Duodenal mucosa (tissue), 2 donors: ENCODE results near the gene RNF150.

Experiments used
- H3K27ac ChIP-seq: one replicate; pipeline ENCODE4 v1.7.0; 2013; ENCODE audit warnings: low read depth, low read length
- H3K27me3 ChIP-seq, 2 donors: one replicate each; pipeline ENCODE4 v1.7.0; 2013; ENCODE audit warnings: low read length in 2 of 2, control low read depth in 1 of 2; ENCODE audit not compliant: insufficient read depth in 2 of 2, control insufficient read depth in 1 of 2
- H3K36me3 ChIP-seq, 2 donors: one replicate each; pipeline ENCODE4 v1.7.0; 2013; ENCODE audit warnings: low read length in 2 of 2, control low read depth in 1 of 2; ENCODE audit not compliant: insufficient read depth in 2 of 2, control insufficient read depth in 1 of 2
- H3K4me1 ChIP-seq, 2 donors: one replicate each; pipeline ENCODE4 v1.7.0; 2013; ENCODE audit warnings: low read length in 2 of 2, control low read depth in 1 of 2; ENCODE audit not compliant: insufficient read depth in 2 of 2, control insufficient read depth in 1 of 2
- H3K4me3 ChIP-seq, 2 donors: one replicate each; pipeline ENCODE4 v1.7.0; 2013; ENCODE audit warnings: low read length in 2 of 2, low read depth in 1 of 2
- H3K9ac ChIP-seq, 2 donors: one replicate each; pipeline ENCODE4 v1.7.0; 2013; ENCODE audit warnings: low read length in 2 of 2, low read depth in 1 of 2
- H3K9me3 ChIP-seq, 2 donors: one replicate each; pipeline ENCODE4 v1.7.0; 2013; ENCODE audit warnings: low read length in 2 of 2, control low read depth in 1 of 2; ENCODE audit not compliant: control insufficient read depth in 1 of 2

Gene RNF150

DNA sequence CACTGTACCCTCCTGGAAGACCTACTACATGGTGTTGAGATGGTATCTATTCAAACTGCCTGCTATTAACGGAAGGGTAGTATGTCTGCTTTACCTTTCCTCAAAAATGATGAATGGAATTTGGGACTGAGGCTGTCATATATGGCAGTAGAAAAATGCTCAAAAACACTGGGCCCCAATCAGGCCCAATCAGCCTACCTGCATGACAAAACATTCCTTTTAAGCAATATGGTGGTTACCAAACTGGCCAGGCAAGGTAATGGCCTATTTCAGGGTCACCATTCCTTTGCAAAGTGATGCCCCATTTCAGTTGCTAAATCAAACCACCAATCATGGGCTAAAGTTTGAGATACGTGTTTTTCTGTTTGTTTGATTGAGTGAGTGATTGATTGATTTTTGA, 14.9 kb downstream of the RNF150 start:
- Histone ChIP-seq H3K27me3 (no peaks in the 10 kb centered on the region), H3K9me3 (no peaks in the 10 kb centered on the region), H3K4me1 (no peaks in the 10 kb centered on the region), H3K9ac (no peak overlapping the region), H3K36me3 (no peaks in the 10 kb centered on the region), H3K27ac (no peak overlapping the region), H3K4me3 (no peak overlapping the region)

DNA sequence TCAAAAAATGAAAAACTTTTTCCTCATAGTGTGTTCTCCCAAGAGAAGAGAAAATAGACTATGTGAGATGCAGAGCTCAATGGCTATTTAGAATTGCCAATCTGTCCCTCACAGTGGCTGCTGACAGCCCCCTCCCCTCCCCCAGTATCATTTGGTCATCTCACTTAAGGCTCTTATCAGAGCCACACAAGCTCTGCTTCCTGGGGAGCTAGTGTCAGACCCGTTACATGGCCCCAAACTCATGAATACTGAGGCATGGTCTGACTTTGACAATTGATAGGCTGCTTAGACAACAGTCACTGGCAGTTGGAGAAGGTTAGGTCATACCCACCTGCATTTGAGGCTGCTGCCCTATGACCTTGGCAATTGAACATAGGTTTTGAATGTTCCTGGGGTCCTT, 15.3 kb downstream of the RNF150 start:
- H3K36me3 ChIP-seq = no peaks in the 10 kb centered on the region
- no peaks in the 10 kb centered on the region for H3K27me3 ChIP-seq
- no peak overlapping the region for H3K9ac ChIP-seq

DNA sequence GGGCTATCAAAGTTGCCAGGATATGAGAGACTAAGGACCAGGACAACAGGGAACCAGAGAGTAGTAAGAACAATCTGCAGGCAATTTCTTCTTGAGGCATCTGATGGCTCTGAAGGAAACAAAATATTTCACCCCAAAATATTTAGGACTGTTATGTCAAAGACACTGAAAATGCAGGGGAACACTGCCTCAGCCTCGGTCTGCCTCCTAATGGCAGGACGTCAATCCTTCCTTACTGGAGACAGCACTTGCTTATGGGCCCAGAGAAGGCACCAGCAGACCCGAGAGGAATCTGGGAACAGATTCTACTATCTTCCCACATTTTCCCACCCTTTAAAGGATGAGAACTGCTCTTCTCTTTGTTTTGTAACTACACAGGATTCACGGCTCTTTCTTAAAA, 23.3 kb downstream of the RNF150 start:
- Histone ChIP-seq H3K9me3 (no peaks in the 10 kb centered on the region), H3K27ac (no peak overlapping the region), H3K4me3 (no peak overlapping the region), H3K4me1 (no peaks in the 10 kb centered on the region), H3K27me3 (no peaks in the 10 kb centered on the region), H3K9ac (no peak overlapping the region), H3K36me3 (no peaks in the 10 kb centered on the region)

More for the DNA sequence above, 15.3 kb downstream of the RNF150 start:
- Histone ChIP-seq H3K9me3 (no peaks in the 10 kb centered on the region), H3K27ac (no peak overlapping the region), H3K4me3 (no peak overlapping the region), H3K4me1 (no peaks in the 10 kb centered on the region)

GRCh38 chr4:141107927-141108326, 25.3 kb downstream of the RNF150 start:
- Histone ChIP-seq H3K36me3 (no peaks in the 10 kb centered on the region), H3K9ac (no peak overlapping the region), H3K4me1 (no peaks in the 10 kb centered on the region), H3K9me3 (no peaks in the 10 kb centered on the region), H3K27me3 (no peaks in the 10 kb centered on the region), H3K27ac (no peak overlapping the region), H3K4me3 (no peak overlapping the region)

- no peaks in the 10 kb centered on the region for H3K27me3 ChIP-seq
- H3K36me3 ChIP-seq = no peaks in the 10 kb centered on the region
- no peak overlapping the region for H3K4me3 ChIP-seq
- H3K9ac ChIP-seq = no peak overlapping the region
- no peaks in the 10 kb centered on the region for H3K9me3 ChIP-seq
- H3K4me1 ChIP-seq = no peaks in the 10 kb centered on the region
- no peak overlapping the region for H3K27ac ChIP-seq
Observed at GRCh38 chr4:141102367-141102766, 30.9 kb downstream of the RNF150 start.

DNA sequence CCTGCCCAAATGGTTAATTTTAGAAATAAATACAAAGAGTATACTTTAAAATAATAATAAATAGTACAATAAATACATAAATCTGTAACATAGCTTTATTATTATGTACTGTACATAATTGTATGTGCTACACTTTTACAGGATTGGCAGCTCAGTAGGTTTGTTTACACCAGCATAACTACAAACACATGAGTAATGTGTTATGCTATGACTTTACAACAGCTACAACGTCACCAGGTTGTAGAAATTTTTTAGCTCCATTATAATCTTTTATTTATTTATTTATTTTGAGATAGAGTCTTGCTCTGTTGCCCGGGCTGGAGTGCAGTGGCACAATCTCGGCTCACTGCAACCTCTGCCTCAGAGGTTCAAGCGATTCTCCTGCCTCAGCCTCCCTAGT, 31.8 kb downstream of the RNF150 start:
- no peak overlapping the region for H3K4me3 ChIP-seq
- no peak overlapping the region for H3K27ac ChIP-seq
- no peaks in the 10 kb centered on the region for H3K27me3 ChIP-seq
- H3K9ac ChIP-seq = no peak overlapping the region
- no peaks in the 10 kb centered on the region for H3K9me3 ChIP-seq
- H3K36me3 ChIP-seq = no peaks in the 10 kb centered on the region
- no peaks in the 10 kb centered on the region for H3K4me1 ChIP-seq

- H3K4me3 ChIP-seq = no peak overlapping the region
- no peaks in the 10 kb centered on the region for H3K36me3 ChIP-seq
- H3K4me1 ChIP-seq = no peaks in the 10 kb centered on the region
- H3K27ac ChIP-seq = no peak overlapping the region
- no peaks in the 10 kb centered on the region for H3K27me3 ChIP-seq
- H3K9me3 ChIP-seq = no peaks in the 10 kb centered on the region
- no peak overlapping the region for H3K9ac ChIP-seq
Observed at GRCh38 chr4:141099326-141099725, 33.9 kb downstream of the RNF150 start.

GRCh38 chr4:141098163-141098562, 35.1 kb downstream of the RNF150 start:
- no peaks in the 10 kb centered on the region for H3K27me3 ChIP-seq
- H3K36me3 ChIP-seq = no peaks in the 10 kb centered on the region
- no peaks in the 10 kb centered on the region for H3K9me3 ChIP-seq
- H3K9ac ChIP-seq = no peak overlapping the region
- H3K4me3 ChIP-seq = no peak overlapping the region
- no peak overlapping the region for H3K27ac ChIP-seq
- no peaks in the 10 kb centered on the region for H3K4me1 ChIP-seq

GRCh38 chr4:141090473-141090872, 42.8 kb downstream of the RNF150 start:
- no peaks in the 10 kb centered on the region for H3K4me1 ChIP-seq
- H3K4me3 ChIP-seq = no peak overlapping the region
- no peaks in the 10 kb centered on the region for H3K36me3 ChIP-seq
- no peaks in the 10 kb centered on the region for H3K27me3 ChIP-seq
- H3K9ac ChIP-seq = no peak overlapping the region
- no peak overlapping the region for H3K27ac ChIP-seq
- H3K9me3 ChIP-seq = no peaks in the 10 kb centered on the region

- Histone ChIP-seq H3K4me1 (no peaks in the 10 kb centered on the region), H3K9ac (no peak overlapping the region), H3K4me3 (no peak overlapping the region), H3K9me3 (no peaks in the 10 kb centered on the region), H3K27ac (no peak overlapping the region), H3K27me3 (no peaks in the 10 kb centered on the region), H3K36me3 (no peaks in the 10 kb centered on the region)
Observed at GRCh38 chr4:141081921-141082395, 51.3 kb downstream of the RNF150 start.

GRCh38 chr4:141080668-141081067, 52.6 kb downstream of the RNF150 start:
- Histone ChIP-seq H3K9ac (no peak overlapping the region), H3K36me3 (no peaks in the 10 kb centered on the region), H3K4me3 (no peak overlapping the region), H3K27me3 (no peaks in the 10 kb centered on the region), H3K9me3 (no peaks in the 10 kb centered on the region), H3K4me1 (no peaks in the 10 kb centered on the region), H3K27ac (no peak overlapping the region)
